GM21529 (cell line): ENCODE data around the gene RIMBP2.
"Not testable (repeated sequence)": the region's sequence is repeated elsewhere in the genome, so short reads cannot be mapped to it uniquely, and the experiment has no call there.

ENCODE experiments used
- ATAC-seq: cut with Tn5 transposase; IDR thresholded peaks from one replicate; pipeline ENCODE4 v1.9.1; 2021; ENCODE audit not compliant: unreplicated experiment

The RIMBP2 gene

GRCh38 chr12:130658145-130658911, 57.8 kb downstream of the RIMBP2 start:
- ATAC-seq, result no peak

GRCh38 chr12:130656411-130656810, 59.7 kb downstream of the RIMBP2 start:
- no peak for ATAC-seq

- ATAC-seq, result no peak
Measured at GRCh38 chr12:130655881-130656280, 60.2 kb downstream of the RIMBP2 start.

GRCh38 chr12:130655010-130655409, 61.1 kb downstream of the RIMBP2 start:
- ATAC-seq, result no peak

GRCh38 chr12:130651188-130651959, 64.7 kb downstream of the RIMBP2 start:
- no peak for ATAC-seq

- no peak for ATAC-seq
Measured at GRCh38 chr12:130650131-130650530, 66.0 kb downstream of the RIMBP2 start.

GRCh38 chr12:130649101-130650045, 66.7 kb downstream of the RIMBP2 start:
- ATAC-seq, result no peak

GRCh38 chr12:130647814-130648213, 68.3 kb downstream of the RIMBP2 start:
- no peak for ATAC-seq

GRCh38 chr12:130646716-130647370, 69.3 kb downstream of the RIMBP2 start:
- no peak for ATAC-seq

GRCh38 chr12:130646191-130646590, 69.9 kb downstream of the RIMBP2 start:
- ATAC-seq, result not testable (repeated sequence)

- ATAC-seq, result no peak
Measured at GRCh38 chr12:130645751-130646150, 70.3 kb downstream of the RIMBP2 start.

GRCh38 chr12:130644566-130644965, 71.5 kb downstream of the RIMBP2 start:
- no peak for ATAC-seq

- no peak for ATAC-seq
Measured at GRCh38 chr12:130644146-130644545, 72.0 kb downstream of the RIMBP2 start.

GRCh38 chr12:130642856-130643255, 73.2 kb downstream of the RIMBP2 start:
- ATAC-seq, result no peak

GRCh38 chr12:130641533-130642184, 74.4 kb downstream of the RIMBP2 start:
- no peak for ATAC-seq

- ATAC-seq, result no peak
Measured at GRCh38 chr12:130640901-130641300, 75.2 kb downstream of the RIMBP2 start.

GRCh38 chr12:130640496-130640895, 75.6 kb downstream of the RIMBP2 start:
- ATAC-seq, result no peak

GRCh38 chr12:130639476-130640424, 76.3 kb downstream of the RIMBP2 start:
- no peak for ATAC-seq

- no peak for ATAC-seq
Measured at GRCh38 chr12:130636370-130636769, 79.7 kb downstream of the RIMBP2 start.
